ENCODE data around the gene C16orf82. TPM values are rescaled to one million over a fixed set of nuclear protein-coding genes. Genes with fewer than 3 reads are reported as not detected.
A peak's percentile ranks its signal among the peaks of the same experiment; 100 is the strongest.

C16orf82 gene
- polyA plus RNA-seq, 2 of the 4 experiments (the other 2 are of a cell fraction): not detected

DNA sequence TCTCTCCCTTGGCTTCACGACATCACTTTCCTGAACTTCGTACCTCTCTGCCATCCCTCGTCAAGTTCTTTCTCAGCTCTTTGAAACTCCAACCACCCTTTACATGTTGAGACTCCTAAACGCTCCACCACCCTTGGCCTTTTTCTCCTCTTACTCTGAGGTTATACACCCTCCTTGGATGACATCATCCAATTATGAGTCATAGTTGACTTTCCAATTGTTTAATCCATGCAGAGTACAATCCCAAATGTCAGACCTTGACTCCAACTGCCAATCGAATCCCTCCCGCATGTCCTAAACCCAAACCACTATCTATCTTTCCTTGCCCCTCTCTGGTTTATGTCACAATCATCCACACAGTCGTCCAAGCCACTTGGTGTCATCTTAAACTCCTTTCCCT lies 18.4 kb upstream of the C16orf82 start:
- ChIA-PET CTCF (interaction anchor here (0.6 kb wide), 1 partner anchor 16 kb away, joined by 3 read pairs; no protein-coding TSS in a partner anchor), POLR2A (no interaction called here)
- Histone ChIP-seq H3K4me1 (no peaks in the 10 kb centered on the region), H3K27ac (no peak overlapping the region), H3K4me3 (no peak overlapping the region), H3K9me3 (no peaks in the 10 kb centered on the region), H3K4me2 (no peak overlapping the region)
- 8% methylated on average over 7 of the region's 7 CpGs for WGBS (ENCODE audit: missing lambda C conversion rate)
- no peak for ATAC-seq
- no peak for FAIRE-seq
- no peak for TF ChIP-seq POLR2AphosphoS2 (conservative IDR thresholded peaks at IDR 0.05; ENCODE audit: low read length)
- TF ChIP-seq CHD4 (IDR thresholded peaks at IDR 0.05; ENCODE audit: borderline replicate concordance): no peak
- no peak for TF ChIP-seq PHF8 (IDR thresholded peaks at IDR 0.05; ENCODE audit: borderline replicate concordance, low read depth)
- TF ChIP-seq FOSL2 (IDR thresholded peaks at IDR 0.05): no peak
- TF ChIP-seq FOSL2 (CRISPR knock-in tag; IDR thresholded peaks at IDR 0.05): peak; percentile 36; the same call in 1 of the 2 replicates
- no peak for TF ChIP-seq JUNB (IDR thresholded peaks at IDR 0.05)
- DNase-seq (ENCODE audit: low read depth in 1 of 2, low spot score in 1 of 2): no peak

DNA sequence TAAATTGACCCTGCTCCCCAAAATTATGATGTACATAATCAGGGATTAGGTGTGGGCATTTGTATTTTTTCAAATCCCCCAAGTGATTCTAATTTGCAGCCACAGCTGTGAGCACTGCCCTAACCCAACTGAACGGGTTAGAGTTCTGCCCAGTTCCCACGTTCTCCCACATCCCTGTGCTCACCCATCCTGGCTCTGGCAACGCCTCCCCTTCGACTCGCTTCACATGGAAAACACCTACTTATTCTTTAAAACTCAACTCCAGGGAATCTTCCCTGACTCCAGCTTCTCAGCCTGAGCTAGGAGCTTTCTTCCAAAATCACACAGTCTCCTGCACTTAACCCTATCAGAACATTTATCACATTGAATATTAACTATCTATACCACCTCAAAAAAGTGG lies 17.6 kb upstream of the C16orf82 start:
- FAIRE-seq: no peak

DNA sequence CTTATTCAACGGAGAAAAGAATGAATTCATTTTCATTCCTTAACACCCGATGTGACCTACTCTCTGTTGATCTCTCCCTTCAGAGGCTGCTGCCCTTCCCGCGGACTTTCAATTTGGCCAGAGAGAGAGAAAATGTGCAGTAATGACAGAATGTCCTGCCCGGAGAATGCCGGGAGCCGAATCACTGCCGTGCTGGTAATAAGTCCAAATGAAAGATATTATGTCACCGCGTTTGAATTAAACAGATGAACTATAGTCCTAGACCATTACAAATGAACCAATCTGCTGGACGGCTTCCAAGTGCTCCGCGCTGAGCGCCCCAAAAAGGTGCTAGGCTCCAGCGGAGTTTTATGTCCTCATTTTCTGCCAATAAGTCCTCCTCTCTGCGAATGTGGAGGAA lies 14.7 kb upstream of the C16orf82 start:
- POLR2A ChIA-PET: no interaction called here
- H3K27ac ChIP-seq: no peak overlapping the region
- H3K4me3 ChIP-seq: no peak overlapping the region
- no peaks in the 10 kb centered on the region for H3K4me1 ChIP-seq
- TF ChIP-seq MAZ (IDR thresholded peaks at IDR 0.05; ENCODE audit: borderline replicate concordance, low read depth, low read length) (no peak), CBX2 (IDR thresholded peaks at IDR 0.05; ENCODE audit: borderline replicate concordance, low read depth) (no peak), CEBPB (IDR thresholded peaks at IDR 0.05) (no peak), PHF8 (IDR thresholded peaks at IDR 0.05; ENCODE audit: borderline replicate concordance, low read depth) (no peak), FOXS1 (CRISPR knock-in tag; IDR thresholded peaks at IDR 0.05) (no peak), ZNF302 (CRISPR knock-in tag; IDR thresholded peaks at IDR 0.05) (no peak), CBX8 (IDR thresholded peaks at IDR 0.05) (no peak), RARB (CRISPR knock-in tag; IDR thresholded peaks at IDR 0.05) (no peak)
- TF ChIP-seq, protein P1, sequence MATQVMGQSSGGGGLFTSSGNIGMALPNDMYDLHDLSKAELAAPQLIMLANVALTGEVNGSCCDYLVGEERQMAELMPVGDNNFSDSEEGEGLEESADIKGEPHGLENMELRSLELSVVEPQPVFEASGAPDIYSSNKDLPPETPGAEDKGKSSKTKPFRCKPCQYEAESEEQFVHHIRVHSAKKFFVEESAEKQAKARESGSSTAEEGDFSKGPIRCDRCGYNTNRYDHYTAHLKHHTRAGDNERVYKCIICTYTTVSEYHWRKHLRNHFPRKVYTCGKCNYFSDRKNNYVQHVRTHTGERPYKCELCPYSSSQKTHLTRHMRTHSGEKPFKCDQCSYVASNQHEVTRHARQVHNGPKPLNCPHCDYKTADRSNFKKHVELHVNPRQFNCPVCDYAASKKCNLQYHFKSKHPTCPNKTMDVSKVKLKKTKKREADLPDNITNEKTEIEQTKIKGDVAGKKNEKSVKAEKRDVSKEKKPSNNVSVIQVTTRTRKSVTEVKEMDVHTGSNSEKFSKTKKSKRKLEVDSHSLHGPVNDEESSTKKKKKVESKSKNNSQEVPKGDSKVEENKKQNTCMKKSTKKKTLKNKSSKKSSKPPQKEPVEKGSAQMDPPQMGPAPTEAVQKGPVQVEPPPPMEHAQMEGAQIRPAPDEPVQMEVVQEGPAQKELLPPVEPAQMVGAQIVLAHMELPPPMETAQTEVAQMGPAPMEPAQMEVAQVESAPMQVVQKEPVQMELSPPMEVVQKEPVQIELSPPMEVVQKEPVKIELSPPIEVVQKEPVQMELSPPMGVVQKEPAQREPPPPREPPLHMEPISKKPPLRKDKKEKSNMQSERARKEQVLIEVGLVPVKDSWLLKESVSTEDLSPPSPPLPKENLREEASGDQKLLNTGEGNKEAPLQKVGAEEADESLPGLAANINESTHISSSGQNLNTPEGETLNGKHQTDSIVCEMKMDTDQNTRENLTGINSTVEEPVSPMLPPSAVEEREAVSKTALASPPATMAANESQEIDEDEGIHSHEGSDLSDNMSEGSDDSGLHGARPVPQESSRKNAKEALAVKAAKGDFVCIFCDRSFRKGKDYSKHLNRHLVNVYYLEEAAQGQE (IDR thresholded peaks at IDR 0.05): no peak
- TF ChIP-seq, protein P2, sequence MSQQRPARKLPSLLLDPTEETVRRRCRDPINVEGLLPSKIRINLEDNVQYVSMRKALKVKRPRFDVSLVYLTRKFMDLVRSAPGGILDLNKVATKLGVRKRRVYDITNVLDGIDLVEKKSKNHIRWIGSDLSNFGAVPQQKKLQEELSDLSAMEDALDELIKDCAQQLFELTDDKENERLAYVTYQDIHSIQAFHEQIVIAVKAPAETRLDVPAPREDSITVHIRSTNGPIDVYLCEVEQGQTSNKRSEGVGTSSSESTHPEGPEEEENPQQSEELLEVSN (IDR thresholded peaks at IDR 0.05; ENCODE audit: borderline replicate concordance, low read depth): no peak
- no peaks in the 10 kb centered on the region for H3K9me3 ChIP-seq
- CTCF ChIA-PET: no interaction called here
- WGBS (ENCODE audit: missing lambda C conversion rate): 51% methylated on average over 16 of the region's 16 CpGs
- FAIRE-seq (no peak), DNase-seq (ENCODE audit: low read depth in 1 of 2, low spot score in 1 of 2) (no peak), ATAC-seq (no peak)
- no peak overlapping the region for H3K4me2 ChIP-seq

More for the DNA sequence above, 17.6 kb upstream of the C16orf82 start:
- no peaks in the 10 kb centered on the region for H3K4me1 ChIP-seq
- WGBS (ENCODE audit: missing lambda C conversion rate): 1% methylated on average over 5 of the region's 5 CpGs
- no peak overlapping the region for H3K4me3 ChIP-seq
- ATAC-seq: no peak
- TF ChIP-seq CHD2 (IDR thresholded peaks at IDR 0.05; ENCODE audit: low read length, partially characterized antibody) (no peak), EHF (CRISPR knock-in tag; IDR thresholded peaks at IDR 0.05) (no peak), BHLHE40 (IDR thresholded peaks at IDR 0.05; ENCODE audit: low read depth, low read length) (no peak), EP300 (IDR thresholded peaks at IDR 0.05) (no peak), HOXB5 (CRISPR knock-in tag; IDR thresholded peaks at IDR 0.05) (no peak), MYC (IDR thresholded peaks at IDR 0.05; ENCODE audit: borderline replicate concordance, low read length) (no peak), NR3C1 (IDR thresholded peaks at IDR 0.05) (no peak), ESRRA (IDR thresholded peaks at IDR 0.05; ENCODE audit: borderline replicate concordance, low read length) (no peak), TFCP2L1 (CRISPR knock-in tag; IDR thresholded peaks at IDR 0.05) (no peak), POLR2A (IDR thresholded peaks at IDR 0.05; ENCODE audit: low read length) (no peak)
- TF ChIP-seq, protein P3, sequence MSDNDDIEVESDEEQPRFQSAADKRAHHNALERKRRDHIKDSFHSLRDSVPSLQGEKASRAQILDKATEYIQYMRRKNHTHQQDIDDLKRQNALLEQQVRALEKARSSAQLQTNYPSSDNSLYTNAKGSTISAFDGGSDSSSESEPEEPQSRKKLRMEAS (IDR thresholded peaks at IDR 0.05): no peak
- H3K9me3 ChIP-seq: no peaks in the 10 kb centered on the region
- ChIA-PET POLR2A (no interaction called here), CTCF (no interaction called here)
- H3K4me2 ChIP-seq: no peak overlapping the region
- no peak overlapping the region for H3K27ac ChIP-seq
- DNase-seq (ENCODE audit: low read depth in 1 of 2, low spot score in 1 of 2): no peak
